GM12878 (cell line): ENCODE results near the gene RASAL3. TPM values are rescaled to one million over a fixed set of nuclear protein-coding genes. Genes with fewer than 3 reads are reported as not detected.

Source experiments
- CBX5 ChIP-seq: sonication (generic); IDR thresholded peaks from 2 replicates; pipeline ENCODE4 v1.6.1; 2016; ENCODE audit warnings: low read depth, moderate library complexity, mild to moderate bottlenecking, inconsistent platforms
- CEBPZ ChIP-seq: fragments of 150-350 bp; IDR thresholded peaks from 2 replicates; pipeline ENCODE4 v1.6.1; 2016; ENCODE audit warnings: low read depth, low read length
- DPF2 ChIP-seq: fragments of 450-650 bp; IDR thresholded peaks from 2 replicates; pipeline ENCODE4 v1.6.1; 2017; ENCODE audit warnings: mild to moderate bottlenecking
- EP300 ChIP-seq, 2 experiments: fragments of 150-350 bp in 1 of 2; IDR thresholded peaks; 2 replicates each; pipeline ENCODE4 v1.6.1; 2011 to 2012; ENCODE audit warnings: low read depth in 2 of 2, low read length in 2 of 2, borderline replicate concordance in 1 of 2, improper control_type of control experiment in 1 of 2, inconsistent platforms in 1 of 2; ENCODE audit not compliant: control insufficient read depth in 1 of 2
- HSF1 ChIP-seq: fragments of 150-350 bp; IDR thresholded peaks from 2 replicates; pipeline ENCODE4 v1.6.1; 2014; ENCODE audit warnings: mild to moderate bottlenecking, low read depth, low read length
- JUNB ChIP-seq: IDR thresholded peaks from 2 replicates; pipeline ENCODE4 v1.6.1; 2016; ENCODE audit warnings: antibody characterized with exemption, mild to moderate bottlenecking
- MEF2B ChIP-seq: fragments of 450-650 bp; IDR thresholded peaks from 2 replicates; pipeline ENCODE4 v1.6.1; 2018; ENCODE audit warnings: mild to moderate bottlenecking, moderate library complexity; ENCODE audit not compliant: partially characterized antibody, poor library complexity, severe bottlenecking
- NR2C2 ChIP-seq: IDR thresholded peaks from 2 replicates; pipeline ENCODE4 v1.6.1; 2011; ENCODE audit warnings: borderline replicate concordance, low read depth; ENCODE audit not compliant: control insufficient read depth, insufficient read length
- POLR2AphosphoS2 ChIP-seq: IDR thresholded peaks from 2 replicates; pipeline ENCODE4 v1.6.1; 2011; ENCODE audit warnings: low read depth, mild to moderate bottlenecking, low read length, improper control_type of control experiment, moderate library complexity
- SKIL ChIP-seq: fragments of 450-650 bp; IDR thresholded peaks from 2 replicates; pipeline ENCODE4 v1.6.1; 2017; ENCODE audit warnings: mild to moderate bottlenecking, low read depth, inconsistent platforms; ENCODE audit not compliant: poor library complexity, severe bottlenecking
- SMAD5 ChIP-seq: IDR thresholded peaks from 2 replicates; pipeline ENCODE4 v1.6.1; 2016; ENCODE audit warnings: antibody characterized with exemption, low read depth
- SPI1 ChIP-seq: IDR thresholded peaks from 2 replicates; pipeline ENCODE4 v1.6.1; 2011; ENCODE audit warnings: low read depth, mild to moderate bottlenecking, low read length, moderate library complexity, borderline replicate concordance; ENCODE audit not compliant: insufficient read depth
- STAT3 ChIP-seq: IDR thresholded peaks from 2 replicates; pipeline ENCODE4 v1.6.1; 2011; ENCODE audit warnings: low read depth, low read length, improper control_type of control experiment
- TCF3 ChIP-seq: IDR thresholded peaks from 2 replicates; pipeline ENCODE4 v1.6.1; 2012; ENCODE audit warnings: low read depth, mild to moderate bottlenecking, low read length, borderline replicate concordance; ENCODE audit not compliant: insufficient read depth
- USF2 ChIP-seq: IDR thresholded peaks from 2 replicates; pipeline ENCODE4 v1.6.1; 2011; ENCODE audit warnings: low read depth, low read length, improper control_type of control experiment, borderline replicate concordance
- polyA plus RNA-seq, 11 experiments: library from polyadenylated mRNA; depleted of rRNA in 4 of 11; unstranded in 6 of 11; stranded (reverse) in 5 of 11; fragments of >200 nt; fragmentation: Nextera tagmentation in 4 of 11; fragmentation: Illumina TruSeq in 1 of 11; extraction: Ambion mirVana in 4 of 11; extraction: Trizol in 1 of 11; gene quantifications; 1 replicate in 1 of 11; 2 replicates in 10 of 11; pipeline versions ENCODE4 v1.2.1 to v1.2.3, GENCODE V29; 2011 to 2016; ENCODE audit warnings: inconsistent platforms in 2 of 11, missing spikeins in 2 of 11, low read depth in 1 of 11
- total RNA-seq, 4 experiments: library from RNA; depleted of rRNA in 3 of 4; stranded (reverse); fragments of >200 nt in 3 of 4; fragmentation: Illumina TruSeq in 1 of 4; extraction: Trizol in 1 of 4; gene quantifications; 2 replicates each; pipeline versions ENCODE4 v1.2.1 to v1.2.3, GENCODE V29; 2013 to 2021
- TF ChIP-seq, protein P1 (sequence below): fragments of 450-650 bp; IDR thresholded peaks from 2 replicates; pipeline ENCODE4 v1.6.1; 2018; ENCODE audit warnings: mild to moderate bottlenecking, low read depth, moderate library complexity; ENCODE audit not compliant: partially characterized antibody

Gene RASAL3
- total and polyA plus RNA-seq, 10 of the 15 experiments (the other 5 are each of a cell fraction or from before 2014, with no cell fraction given): 1.7 to 81.3 (median 23.2) TPM

GRCh38 chr19:15449620-15450527, 14.5 kb downstream of the RASAL3 start, which contains the start of gene WIZ (continued):
- no peak for TF ChIP-seq JUNB
- no peak for TF ChIP-seq STAT3
- TF ChIP-seq SKIL: no peak
- TF ChIP-seq CEBPZ: no peak
- TF ChIP-seq EP300 (IDR thresholded peaks at IDR 0.05; ENCODE audit: borderline replicate concordance in 1 of 2, control insufficient read depth in 1 of 2, low read depth in 2 of 2, low read length in 2 of 2): no peak
- no peak for TF ChIP-seq USF2
- TF ChIP-seq POLR2AphosphoS2: no peak; the same call in 1 of the 2 replicates
- TF ChIP-seq HSF1: no peak
- no peak for TF ChIP-seq SMAD5
- no peak for TF ChIP-seq DPF2
- no peak for TF ChIP-seq CBX5
- TF ChIP-seq, protein P1, sequence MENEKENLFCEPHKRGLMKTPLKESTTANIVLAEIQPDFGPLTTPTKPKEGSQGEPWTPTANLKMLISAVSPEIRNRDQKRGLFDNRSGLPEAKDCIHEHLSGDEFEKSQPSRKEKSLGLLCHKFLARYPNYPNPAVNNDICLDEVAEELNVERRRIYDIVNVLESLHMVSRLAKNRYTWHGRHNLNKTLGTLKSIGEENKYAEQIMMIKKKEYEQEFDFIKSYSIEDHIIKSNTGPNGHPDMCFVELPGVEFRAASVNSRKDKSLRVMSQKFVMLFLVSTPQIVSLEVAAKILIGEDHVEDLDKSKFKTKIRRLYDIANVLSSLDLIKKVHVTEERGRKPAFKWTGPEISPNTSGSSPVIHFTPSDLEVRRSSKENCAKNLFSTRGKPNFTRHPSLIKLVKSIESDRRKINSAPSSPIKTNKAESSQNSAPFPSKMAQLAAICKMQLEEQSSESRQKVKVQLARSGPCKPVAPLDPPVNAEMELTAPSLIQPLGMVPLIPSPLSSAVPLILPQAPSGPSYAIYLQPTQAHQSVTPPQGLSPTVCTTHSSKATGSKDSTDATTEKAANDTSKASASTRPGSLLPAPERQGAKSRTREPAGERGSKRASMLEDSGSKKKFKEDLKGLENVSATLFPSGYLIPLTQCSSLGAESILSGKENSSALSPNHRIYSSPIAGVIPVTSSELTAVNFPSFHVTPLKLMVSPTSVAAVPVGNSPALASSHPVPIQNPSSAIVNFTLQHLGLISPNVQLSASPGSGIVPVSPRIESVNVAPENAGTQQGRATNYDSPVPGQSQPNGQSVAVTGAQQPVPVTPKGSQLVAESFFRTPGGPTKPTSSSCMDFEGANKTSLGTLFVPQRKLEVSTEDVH: no peak
- no peak for TF ChIP-seq TCF3
- no peak for TF ChIP-seq MEF2B
- TF ChIP-seq SPI1: no peak
- no peak for TF ChIP-seq NR2C2
